HL-60 (cell line): ENCODE data around the gene MXRA7.

Source experiments
- DNase-seq, 2 experiments: peaks; one replicate each; pipeline ENCODE4 v3.0.0-alpha.2; 2010 to 2020; ENCODE audit warnings: low read depth in 1 of 2, low spot score in 1 of 2
- H3K27ac ChIP-seq: fragments of 250-450 bp; sonication (Bioruptor Pico); replicated peaks from 2 replicates; pipeline ENCODE4 v1.5.1; 2020; ENCODE audit warnings: mild to moderate bottlenecking, moderate library complexity
- H3K27me3 ChIP-seq: fragments of 250-450 bp; sonication (Bioruptor Pico); 2 replicates; pipeline ENCODE4 v1.5.1; 2021; ENCODE audit warnings: mild to moderate bottlenecking, moderate library complexity; ENCODE audit not compliant: insufficient read depth, poor library complexity, severe bottlenecking
- H3K4me3 ChIP-seq: replicated peaks from 2 replicates; pipeline ENCODE4 v1.5.1; 2011; ENCODE audit warnings: mild to moderate bottlenecking, control low read depth, low read length; ENCODE audit not compliant: insufficient read depth
- GABPA ChIP-seq: IDR thresholded peaks from 2 replicates; pipeline ENCODE4 v1.6.1; 2012; ENCODE audit warnings: low read depth
- POLR2AphosphoS5 ChIP-seq: IDR thresholded peaks from 2 replicates; pipeline ENCODE4 v1.6.1; 2012; ENCODE audit warnings: low read depth
- SPI1 ChIP-seq: IDR thresholded peaks from 2 replicates; pipeline ENCODE4 v1.6.1; 2012; ENCODE audit warnings: low read depth, mild to moderate bottlenecking, borderline replicate concordance
- TF ChIP-seq, protein P1 (sequence below): IDR thresholded peaks from 2 replicates; pipeline ENCODE4 v1.6.1; 2012; ENCODE audit warnings: low read depth; ENCODE audit not compliant: insufficient replicate concordance
- TF ChIP-seq, protein P2 (sequence below): IDR thresholded peaks from one replicate; pipeline ENCODE4 v1.5.1; 2011; ENCODE audit warnings: low read length, control low read depth, inconsistent platforms; ENCODE audit not compliant: insufficient read depth

Gene MXRA7

DNA sequence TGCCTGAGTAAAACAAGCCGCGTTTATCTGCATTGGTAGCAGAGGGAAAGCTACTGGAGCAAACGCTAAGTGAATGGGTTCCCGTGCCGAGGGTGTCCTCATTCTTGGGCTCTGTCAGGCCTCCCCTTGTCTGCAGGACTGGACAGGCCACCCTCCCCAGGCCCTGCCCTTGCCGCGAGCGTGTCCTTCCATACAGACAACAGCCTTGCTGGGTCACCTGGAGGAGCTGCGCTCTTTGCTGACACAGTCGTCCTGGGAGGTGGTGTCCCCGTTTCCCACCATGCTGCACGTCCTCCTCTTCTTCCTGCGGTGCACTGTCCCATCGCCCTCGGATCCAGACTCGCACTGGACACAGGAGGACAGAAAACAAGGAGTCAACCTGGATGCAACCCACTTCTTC, 7.8 kb upstream of the MXRA7 start:
- TF ChIP-seq, protein P1, sequence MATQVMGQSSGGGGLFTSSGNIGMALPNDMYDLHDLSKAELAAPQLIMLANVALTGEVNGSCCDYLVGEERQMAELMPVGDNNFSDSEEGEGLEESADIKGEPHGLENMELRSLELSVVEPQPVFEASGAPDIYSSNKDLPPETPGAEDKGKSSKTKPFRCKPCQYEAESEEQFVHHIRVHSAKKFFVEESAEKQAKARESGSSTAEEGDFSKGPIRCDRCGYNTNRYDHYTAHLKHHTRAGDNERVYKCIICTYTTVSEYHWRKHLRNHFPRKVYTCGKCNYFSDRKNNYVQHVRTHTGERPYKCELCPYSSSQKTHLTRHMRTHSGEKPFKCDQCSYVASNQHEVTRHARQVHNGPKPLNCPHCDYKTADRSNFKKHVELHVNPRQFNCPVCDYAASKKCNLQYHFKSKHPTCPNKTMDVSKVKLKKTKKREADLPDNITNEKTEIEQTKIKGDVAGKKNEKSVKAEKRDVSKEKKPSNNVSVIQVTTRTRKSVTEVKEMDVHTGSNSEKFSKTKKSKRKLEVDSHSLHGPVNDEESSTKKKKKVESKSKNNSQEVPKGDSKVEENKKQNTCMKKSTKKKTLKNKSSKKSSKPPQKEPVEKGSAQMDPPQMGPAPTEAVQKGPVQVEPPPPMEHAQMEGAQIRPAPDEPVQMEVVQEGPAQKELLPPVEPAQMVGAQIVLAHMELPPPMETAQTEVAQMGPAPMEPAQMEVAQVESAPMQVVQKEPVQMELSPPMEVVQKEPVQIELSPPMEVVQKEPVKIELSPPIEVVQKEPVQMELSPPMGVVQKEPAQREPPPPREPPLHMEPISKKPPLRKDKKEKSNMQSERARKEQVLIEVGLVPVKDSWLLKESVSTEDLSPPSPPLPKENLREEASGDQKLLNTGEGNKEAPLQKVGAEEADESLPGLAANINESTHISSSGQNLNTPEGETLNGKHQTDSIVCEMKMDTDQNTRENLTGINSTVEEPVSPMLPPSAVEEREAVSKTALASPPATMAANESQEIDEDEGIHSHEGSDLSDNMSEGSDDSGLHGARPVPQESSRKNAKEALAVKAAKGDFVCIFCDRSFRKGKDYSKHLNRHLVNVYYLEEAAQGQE, result no peak
- no peak for TF ChIP-seq POLR2AphosphoS5
- TF ChIP-seq SPI1, result no peak
- TF ChIP-seq, protein P2, sequence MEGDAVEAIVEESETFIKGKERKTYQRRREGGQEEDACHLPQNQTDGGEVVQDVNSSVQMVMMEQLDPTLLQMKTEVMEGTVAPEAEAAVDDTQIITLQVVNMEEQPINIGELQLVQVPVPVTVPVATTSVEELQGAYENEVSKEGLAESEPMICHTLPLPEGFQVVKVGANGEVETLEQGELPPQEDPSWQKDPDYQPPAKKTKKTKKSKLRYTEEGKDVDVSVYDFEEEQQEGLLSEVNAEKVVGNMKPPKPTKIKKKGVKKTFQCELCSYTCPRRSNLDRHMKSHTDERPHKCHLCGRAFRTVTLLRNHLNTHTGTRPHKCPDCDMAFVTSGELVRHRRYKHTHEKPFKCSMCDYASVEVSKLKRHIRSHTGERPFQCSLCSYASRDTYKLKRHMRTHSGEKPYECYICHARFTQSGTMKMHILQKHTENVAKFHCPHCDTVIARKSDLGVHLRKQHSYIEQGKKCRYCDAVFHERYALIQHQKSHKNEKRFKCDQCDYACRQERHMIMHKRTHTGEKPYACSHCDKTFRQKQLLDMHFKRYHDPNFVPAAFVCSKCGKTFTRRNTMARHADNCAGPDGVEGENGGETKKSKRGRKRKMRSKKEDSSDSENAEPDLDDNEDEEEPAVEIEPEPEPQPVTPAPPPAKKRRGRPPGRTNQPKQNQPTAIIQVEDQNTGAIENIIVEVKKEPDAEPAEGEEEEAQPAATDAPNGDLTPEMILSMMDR, result no peak
- TF ChIP-seq GABPA, result no peak
- Histone ChIP-seq H3K27me3 (no peaks in the 10 kb centered on the region), H3K27ac (no peak overlapping the region), H3K4me3 (no peak overlapping the region)
- DNase-seq, result no peak

DNA sequence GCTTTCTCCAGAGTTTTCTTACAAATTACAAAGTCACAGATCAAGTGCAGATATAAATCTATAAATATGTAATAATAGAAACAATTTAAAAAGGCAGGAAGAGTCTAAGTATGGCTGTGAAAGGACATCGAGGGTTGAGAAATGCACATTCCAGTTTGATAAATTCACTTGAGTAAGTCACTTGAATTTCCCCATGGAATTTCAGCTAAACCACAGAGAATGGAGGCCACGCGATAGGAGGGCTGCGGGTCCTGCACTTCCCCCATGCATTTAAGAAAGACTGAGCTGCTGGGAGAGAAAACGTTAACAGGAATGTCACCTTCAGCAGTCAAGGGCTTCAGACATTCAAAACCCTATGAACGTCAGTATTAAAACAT, 6.1 kb upstream of the MXRA7 start:
- TF ChIP-seq, protein P1, result no peak
- TF ChIP-seq SPI1, result peak; percentile 9; the same call in 1 of the 2 replicates
- no peak overlapping the region for H3K4me3 ChIP-seq
- H3K27me3 ChIP-seq, result no peaks in the 10 kb centered on the region
- DNase-seq, result no peak
- H3K27ac ChIP-seq, result peak overlapping the region; percentile 80

DNA sequence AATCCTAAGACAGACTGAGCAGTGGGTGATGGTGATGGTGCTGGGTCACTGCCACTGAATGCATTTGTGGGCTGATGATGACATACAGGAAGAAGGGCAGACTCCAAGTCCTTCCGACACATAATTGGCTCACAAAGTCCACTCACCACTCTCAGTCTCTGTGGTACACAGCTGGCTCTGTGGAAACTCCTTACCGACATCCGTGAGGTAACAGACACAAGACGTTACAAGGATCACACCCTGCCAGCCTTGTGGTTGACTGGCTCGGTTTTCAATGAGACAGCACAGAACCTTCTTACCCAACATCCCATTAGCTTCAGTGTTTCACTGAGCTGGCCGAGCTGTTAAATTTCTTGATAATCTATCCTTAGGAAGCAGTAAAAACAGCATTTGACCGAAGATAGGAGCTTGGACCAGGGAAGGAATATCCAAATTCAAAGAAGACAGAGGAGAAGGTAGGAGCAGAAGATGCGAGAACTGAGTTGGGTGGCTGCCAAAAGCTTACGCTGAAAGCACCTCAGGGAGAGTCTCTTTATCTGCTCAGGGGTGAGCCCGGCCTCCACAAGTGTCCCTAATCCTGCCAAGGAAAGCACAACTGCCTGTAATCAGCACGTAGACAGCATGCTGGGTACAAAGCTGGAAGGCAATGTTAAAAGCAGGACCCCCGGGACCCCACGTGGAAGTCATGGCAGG, 5.5 kb upstream of the MXRA7 start:
- TF ChIP-seq GABPA (peak; percentile 34; the same call in 1 of the 2 replicates), SPI1 (no peak), POLR2AphosphoS5 (peak; percentile 96)
- TF ChIP-seq, protein P2, result no peak
- TF ChIP-seq, protein P1, result no peak
- H3K4me3 ChIP-seq, result no peak overlapping the region

DNA sequence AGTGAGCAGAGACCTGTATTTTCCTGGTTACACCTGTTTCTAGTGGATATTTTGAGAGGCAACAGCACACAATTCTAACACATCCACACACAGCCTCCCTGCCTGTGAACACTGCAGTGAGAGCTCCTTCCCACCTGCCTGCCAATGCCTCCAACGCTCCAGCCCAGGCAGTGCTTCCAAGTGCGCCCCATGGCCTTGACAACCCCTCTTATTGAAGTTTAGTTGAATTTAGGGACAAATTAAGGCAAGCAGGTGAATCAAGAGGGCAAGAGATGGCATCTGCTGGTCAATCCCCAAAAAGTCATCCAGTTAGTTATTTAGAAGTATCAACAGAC, 4.7 kb upstream of the MXRA7 start:
- Histone ChIP-seq H3K27ac (peak overlapping the region; percentile 76), H3K4me3 (no peak overlapping the region), H3K27me3 (no peaks in the 10 kb centered on the region)
- no peak for DNase-seq
- no peak for TF ChIP-seq SPI1
- TF ChIP-seq, protein P2, result no peak
- TF ChIP-seq, protein P1, result no peak
- no peak for TF ChIP-seq POLR2AphosphoS5
- no peak for TF ChIP-seq GABPA

More for the DNA sequence above, 5.5 kb upstream of the MXRA7 start:
- H3K27ac ChIP-seq, result peak overlapping the region; percentile 80
- DNase-seq, result peak; percentile 99
- no peaks in the 10 kb centered on the region for H3K27me3 ChIP-seq
